ENCODE measurements around the gene PHLDA2.

- TF ChIP-seq, protein P1, sequence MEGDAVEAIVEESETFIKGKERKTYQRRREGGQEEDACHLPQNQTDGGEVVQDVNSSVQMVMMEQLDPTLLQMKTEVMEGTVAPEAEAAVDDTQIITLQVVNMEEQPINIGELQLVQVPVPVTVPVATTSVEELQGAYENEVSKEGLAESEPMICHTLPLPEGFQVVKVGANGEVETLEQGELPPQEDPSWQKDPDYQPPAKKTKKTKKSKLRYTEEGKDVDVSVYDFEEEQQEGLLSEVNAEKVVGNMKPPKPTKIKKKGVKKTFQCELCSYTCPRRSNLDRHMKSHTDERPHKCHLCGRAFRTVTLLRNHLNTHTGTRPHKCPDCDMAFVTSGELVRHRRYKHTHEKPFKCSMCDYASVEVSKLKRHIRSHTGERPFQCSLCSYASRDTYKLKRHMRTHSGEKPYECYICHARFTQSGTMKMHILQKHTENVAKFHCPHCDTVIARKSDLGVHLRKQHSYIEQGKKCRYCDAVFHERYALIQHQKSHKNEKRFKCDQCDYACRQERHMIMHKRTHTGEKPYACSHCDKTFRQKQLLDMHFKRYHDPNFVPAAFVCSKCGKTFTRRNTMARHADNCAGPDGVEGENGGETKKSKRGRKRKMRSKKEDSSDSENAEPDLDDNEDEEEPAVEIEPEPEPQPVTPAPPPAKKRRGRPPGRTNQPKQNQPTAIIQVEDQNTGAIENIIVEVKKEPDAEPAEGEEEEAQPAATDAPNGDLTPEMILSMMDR (IDR thresholded peaks at IDR 0.05) = no peak
- TF ChIP-seq POLR2A (IDR thresholded peaks at IDR 0.05) (no peak), POLR2AphosphoS5 (IDR thresholded peaks at IDR 0.05) (no peak)
Measured at GRCh38 chr11:2951231-2952110, 22.3 kb upstream of the PHLDA2 start.
